Loucy (cell line): ENCODE data around the gene RABL6.
"Not testable (repeated sequence)": the region's sequence is repeated elsewhere in the genome, so short reads cannot be mapped to it uniquely, and the experiment has no call there.

ENCODE experiments used
- H2AFZ ChIP-seq: fragments of 200-600 bp; sonication (generic); 2 replicates; pipeline ENCODE4 v1.6.0; 2016; ENCODE audit warnings: antibody characterized with exemption, mild to moderate bottlenecking, low read length, moderate library complexity
- H3F3A ChIP-seq: fragments of 200-600 bp; 2 replicates; pipeline ENCODE4 v1.6.0; 2016; ENCODE audit warnings: antibody characterized with exemption, low read depth, mild to moderate bottlenecking
- H3K27me3 ChIP-seq: fragments of 200-600 bp; sonication (generic); 2 replicates; pipeline ENCODE4 v1.6.1; 2014; ENCODE audit warnings: low read length, mild to moderate bottlenecking; ENCODE audit not compliant: insufficient read depth, poor library complexity, severe bottlenecking
- H3K36me3 ChIP-seq: fragments of 200-600 bp; sonication (generic); 2 replicates; pipeline ENCODE4 v1.6.1; 2016; ENCODE audit warnings: low read length; ENCODE audit not compliant: insufficient read depth
- H3K4me1 ChIP-seq: fragments of 200-600 bp; sonication (generic); 2 replicates; pipeline ENCODE4 v1.5.1; 2014; ENCODE audit warnings: low read length, mild to moderate bottlenecking; ENCODE audit not compliant: insufficient read depth, poor library complexity, severe bottlenecking
- H3K4me2 ChIP-seq: fragments of 200-600 bp; sonication (generic); 2 replicates; pipeline ENCODE4 v1.6.0; 2014; ENCODE audit warnings: antibody characterized with exemption, low read length, low read depth, mild to moderate bottlenecking; ENCODE audit not compliant: poor library complexity, severe bottlenecking
- H3K4me3 ChIP-seq: fragments of 200-600 bp; sonication (generic); 2 replicates; pipeline ENCODE4 v1.5.1; 2014; ENCODE audit warnings: low read length, mild to moderate bottlenecking, mixed read lengths; ENCODE audit not compliant: poor library complexity, severe bottlenecking
- H3K79me2 ChIP-seq: fragments of 200-600 bp; sonication (generic); 2 replicates; pipeline ENCODE4 v1.6.1; 2014; ENCODE audit warnings: low read length; ENCODE audit not compliant: insufficient read depth
- H3K9ac ChIP-seq: fragments of 200-600 bp; sonication (generic); 2 replicates; pipeline ENCODE4 v1.6.0; 2014; ENCODE audit warnings: mild to moderate bottlenecking, low read depth, low read length, moderate library complexity; ENCODE audit not compliant: poor library complexity, severe bottlenecking
- H3K9me2 ChIP-seq: fragments of 200-600 bp; sonication (generic); replicated peaks from 2 replicates; pipeline ENCODE4 v1.6.1; 2016; ENCODE audit warnings: low read depth, low read length, mixed read lengths
- H3K9me3 ChIP-seq: fragments of 200-600 bp; sonication (generic); 2 replicates; pipeline ENCODE4 v1.6.1; 2014; ENCODE audit warnings: mild to moderate bottlenecking, antibody characterized with exemption, low read length, low read depth; ENCODE audit not compliant: insufficient read depth
- H4K20me1 ChIP-seq: fragments of 200-600 bp; sonication (generic); 2 replicates; pipeline ENCODE4 v1.6.0; 2014; ENCODE audit warnings: antibody characterized with exemption, low read length, mild to moderate bottlenecking; ENCODE audit not compliant: insufficient read depth, poor library complexity, severe bottlenecking
- EZH2phosphoT487 ChIP-seq: fragments of 200-600 bp; IDR thresholded peaks from 2 replicates; pipeline ENCODE4 v1.6.1; 2018; ENCODE audit warnings: antibody characterized with exemption, mild to moderate bottlenecking, moderate library complexity, borderline replicate concordance
- TF ChIP-seq, protein P1 (sequence below): fragments of 200-600 bp; sonication (generic); conservative IDR thresholded peaks from 2 replicates; pipeline ENCODE4 v1.5.1; 2014; ENCODE audit warnings: mild to moderate bottlenecking, antibody characterized with exemption, low read length

RABL6 gene

DNA sequence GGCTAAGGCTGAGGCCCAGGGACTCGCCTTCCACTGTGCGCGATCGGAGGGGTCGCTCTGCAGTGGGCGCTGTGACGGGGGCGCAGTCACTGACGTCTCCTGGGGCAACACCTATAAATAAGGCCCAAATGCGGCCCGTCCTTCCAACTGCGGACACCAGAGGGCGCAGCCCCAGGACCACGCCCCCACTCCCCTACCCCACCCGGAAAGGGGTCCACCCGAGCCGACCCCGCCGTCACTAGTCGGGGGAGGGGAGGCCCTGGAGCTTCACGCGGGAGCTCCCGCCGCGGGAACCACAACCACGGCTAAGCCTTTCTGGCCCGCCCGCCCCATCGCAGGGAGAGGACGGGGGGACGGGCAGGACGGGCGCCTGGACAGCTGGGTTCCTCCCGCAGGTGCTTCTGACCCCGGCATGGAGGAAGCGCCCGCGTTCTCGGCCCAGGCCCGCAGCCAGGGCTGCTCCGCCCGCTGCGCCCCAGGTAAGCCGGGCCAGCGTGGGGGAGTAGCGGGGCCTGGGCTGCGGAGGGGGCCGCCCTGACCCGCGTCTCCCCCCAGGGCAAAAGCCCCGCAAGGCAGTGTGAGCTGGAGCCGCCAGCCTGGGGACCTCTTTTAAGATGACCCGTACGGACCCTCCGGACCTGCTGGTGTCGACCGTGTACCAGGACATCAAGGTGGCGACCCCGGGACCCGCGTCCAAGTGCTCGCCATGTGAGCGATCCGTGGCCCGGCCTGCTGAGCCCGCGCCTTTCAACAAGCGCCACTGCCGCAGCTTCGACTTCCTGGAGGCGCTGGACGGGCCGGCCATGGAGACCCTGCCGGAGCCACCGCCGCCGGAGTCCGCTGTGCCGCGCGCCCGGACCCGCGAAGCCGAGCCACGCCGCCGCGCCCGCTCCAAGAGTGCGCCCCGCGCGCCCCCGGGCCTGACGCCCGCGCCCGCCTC, 36.3 kb downstream of the RABL6 start:
- H3F3A ChIP-seq, H4K20me1 ChIP-seq, H3K9ac ChIP-seq, H3K4me3 ChIP-seq, H3K9me3 ChIP-seq, H3K27me3 ChIP-seq, H2AFZ ChIP-seq, H3K79me2 ChIP-seq, H3K36me3 ChIP-seq, H3K9me2 ChIP-seq: not testable (repeated sequence)
- TF ChIP-seq, protein P1, sequence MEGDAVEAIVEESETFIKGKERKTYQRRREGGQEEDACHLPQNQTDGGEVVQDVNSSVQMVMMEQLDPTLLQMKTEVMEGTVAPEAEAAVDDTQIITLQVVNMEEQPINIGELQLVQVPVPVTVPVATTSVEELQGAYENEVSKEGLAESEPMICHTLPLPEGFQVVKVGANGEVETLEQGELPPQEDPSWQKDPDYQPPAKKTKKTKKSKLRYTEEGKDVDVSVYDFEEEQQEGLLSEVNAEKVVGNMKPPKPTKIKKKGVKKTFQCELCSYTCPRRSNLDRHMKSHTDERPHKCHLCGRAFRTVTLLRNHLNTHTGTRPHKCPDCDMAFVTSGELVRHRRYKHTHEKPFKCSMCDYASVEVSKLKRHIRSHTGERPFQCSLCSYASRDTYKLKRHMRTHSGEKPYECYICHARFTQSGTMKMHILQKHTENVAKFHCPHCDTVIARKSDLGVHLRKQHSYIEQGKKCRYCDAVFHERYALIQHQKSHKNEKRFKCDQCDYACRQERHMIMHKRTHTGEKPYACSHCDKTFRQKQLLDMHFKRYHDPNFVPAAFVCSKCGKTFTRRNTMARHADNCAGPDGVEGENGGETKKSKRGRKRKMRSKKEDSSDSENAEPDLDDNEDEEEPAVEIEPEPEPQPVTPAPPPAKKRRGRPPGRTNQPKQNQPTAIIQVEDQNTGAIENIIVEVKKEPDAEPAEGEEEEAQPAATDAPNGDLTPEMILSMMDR: peak; percentile 54
- Histone ChIP-seq H3K4me2 (peak overlapping the region; percentile 37), H3K4me1 (peaks cover 11% of the 10 kb centered on the region)

DNA sequence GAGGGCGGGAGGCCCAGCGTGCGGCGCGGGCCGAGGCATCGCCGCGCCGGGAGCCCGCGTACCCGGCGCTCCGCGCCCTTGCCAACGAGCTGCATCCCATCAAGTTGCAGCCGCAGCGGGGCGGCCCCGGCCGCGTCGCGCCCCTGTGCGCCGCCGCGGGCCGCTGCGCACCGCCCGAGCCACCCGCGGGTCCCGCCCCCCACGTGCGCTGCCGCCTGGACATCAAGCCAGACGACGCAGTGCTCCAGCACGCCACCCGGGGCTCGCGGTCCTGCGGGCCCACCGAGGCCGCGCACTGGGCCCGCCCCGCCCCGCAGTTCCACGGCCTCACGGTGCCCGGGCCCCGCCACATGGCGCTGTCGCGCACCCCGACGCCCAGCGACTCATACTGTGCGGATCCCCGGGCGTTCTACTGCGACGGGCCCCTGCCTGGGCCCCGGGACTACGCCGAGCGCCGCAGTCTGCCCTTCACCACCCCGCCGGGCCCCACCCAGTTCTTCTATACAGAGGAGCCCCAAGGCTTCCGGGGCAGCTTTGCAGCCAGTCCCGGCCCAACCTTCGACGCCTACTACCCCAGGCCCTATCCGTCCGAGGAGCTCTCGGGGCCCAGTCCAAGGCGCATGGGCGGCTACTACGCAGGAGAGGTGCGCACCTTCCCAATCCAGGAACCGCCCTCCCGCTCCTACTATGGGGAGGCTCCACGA, 37.2 kb downstream of the RABL6 start:
- H3K9me3 ChIP-seq: no peaks in the 10 kb centered on the region
- H3K27me3 ChIP-seq: no peaks in the 10 kb centered on the region
- H2AFZ ChIP-seq: no peak overlapping the region
- H3F3A ChIP-seq: no peaks in the 10 kb centered on the region
- H3K9ac ChIP-seq: no peak overlapping the region
- H3K4me1 ChIP-seq: peaks cover 11% of the 10 kb centered on the region
- peaks cover 7% of the 10 kb centered on the region; the same call in 1 of the 2 replicates for H3K79me2 ChIP-seq
- H3K9me2 ChIP-seq: no peaks in the 10 kb centered on the region
- TF ChIP-seq EZH2phosphoT487: no peak
- TF ChIP-seq, protein P1: no peak
- H3K4me2 ChIP-seq: no peak overlapping the region
- H4K20me1 ChIP-seq: peaks cover 13% of the 10 kb centered on the region
- H3K36me3 ChIP-seq: no peaks in the 10 kb centered on the region
- no peak overlapping the region for H3K4me3 ChIP-seq

DNA sequence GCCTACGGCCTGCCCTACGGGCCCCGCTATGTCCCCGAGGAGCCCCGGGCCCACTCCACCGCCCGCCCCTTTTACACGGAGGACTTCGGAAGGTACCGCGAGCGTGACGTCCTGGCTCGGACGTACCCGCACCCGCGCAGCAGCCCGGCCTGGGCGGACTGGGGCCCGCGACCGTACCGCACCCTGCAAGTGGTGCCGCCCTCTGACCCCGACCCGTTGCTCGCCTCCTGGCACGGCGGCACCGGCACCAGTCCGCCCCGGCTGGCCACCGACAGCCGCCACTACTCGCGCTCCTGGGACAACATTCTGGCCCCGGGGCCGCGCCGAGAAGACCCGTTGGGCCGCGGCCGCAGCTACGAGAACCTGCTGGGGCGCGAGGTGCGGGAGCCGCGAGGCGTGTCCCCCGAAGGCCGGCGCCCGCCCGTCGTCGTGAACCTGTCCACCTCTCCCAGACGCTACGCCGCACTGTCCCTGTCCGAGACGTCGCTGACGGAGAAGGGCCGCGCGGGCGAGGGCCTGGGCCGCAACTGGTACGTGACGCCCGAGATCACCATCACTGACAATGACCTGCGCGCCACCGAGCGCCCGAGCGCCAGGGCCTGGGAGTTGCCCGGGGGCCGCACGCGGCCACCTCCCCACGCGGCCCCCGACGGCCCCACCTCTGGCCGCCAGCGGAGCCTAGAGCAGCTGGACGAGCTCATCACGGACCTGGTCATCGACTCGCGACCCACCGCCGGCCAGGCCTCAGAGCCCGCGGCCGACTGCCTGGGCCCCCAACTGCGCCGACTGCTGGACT, 37.9 kb downstream of the RABL6 start:
- H3K27me3 ChIP-seq: no peaks in the 10 kb centered on the region
- no peak overlapping the region for H3K4me2 ChIP-seq
- no peaks in the 10 kb centered on the region for H3K9me2 ChIP-seq
- peaks cover 15% of the 10 kb centered on the region; the same call in 1 of the 2 replicates for H3K79me2 ChIP-seq
- H3K4me3 ChIP-seq: no peak overlapping the region
- TF ChIP-seq, protein P1: no peak
- no peak for TF ChIP-seq EZH2phosphoT487
- H3K4me1 ChIP-seq: peaks cover 15% of the 10 kb centered on the region
- no peak overlapping the region for H2AFZ ChIP-seq
- H3K36me3 ChIP-seq: no peaks in the 10 kb centered on the region
- H3F3A ChIP-seq: no peaks in the 10 kb centered on the region
- H4K20me1 ChIP-seq: peaks cover 20% of the 10 kb centered on the region
- no peak overlapping the region for H3K9ac ChIP-seq
- no peaks in the 10 kb centered on the region for H3K9me3 ChIP-seq
